Spleen (tissue), 13 donors: ENCODE data around the gene KCNC3. TPM values are rescaled to one million over a fixed set of nuclear protein-coding genes. Genes with fewer than 3 reads are reported as not detected.

Source experiments
- DNase-seq: peaks from one replicate; pipeline ENCODE4 v3.0.0-alpha.2; 2020
- H3K27ac ChIP-seq, 8 donors: fragments of 200-600 bp; sonication (generic) in 7 of 8; 1 replicate in 4 of 8; 2 replicates in 4 of 8; pipeline versions ENCODE4 v1.5.0 to v1.8.0; 2016 to 2021; ENCODE audit warnings: inconsistent platforms in 4 of 8, mild to moderate bottlenecking in 4 of 8, moderate library complexity in 1 of 8
- H3K27me3 ChIP-seq, 7 donors: fragments of 200-600 bp; sonication (generic) in 6 of 7; replicated peaks in 1 of 7; 1 replicate in 4 of 7; 2 replicates in 3 of 7; pipeline versions ENCODE4 v1.5.0 to v1.8.0; 2016 to 2021; ENCODE audit warnings: inconsistent platforms in 3 of 7, mild to moderate bottlenecking in 1 of 7
- H3K36me3 ChIP-seq, 6 donors: fragments of 200-600 bp; sonication (generic) in 5 of 6; 1 replicate in 4 of 6; 2 replicates in 2 of 6; pipeline versions ENCODE4 v1.5.0 to v1.8.0; 2016 to 2021; ENCODE audit warnings: inconsistent platforms in 2 of 6
- H3K4me1 ChIP-seq, 6 donors: fragments of 200-600 bp; sonication (generic) in 5 of 6; 1 replicate in 3 of 6; 2 replicates in 3 of 6; pipeline versions ENCODE4 v1.5.0 to v1.8.0; 2016 to 2021; ENCODE audit warnings: inconsistent platforms in 3 of 6
- H3K4me3 ChIP-seq, 8 donors: fragments of 200-600 bp; sonication (generic) in 7 of 8; 1 replicate in 4 of 8; 2 replicates in 4 of 8; pipeline versions ENCODE4 v1.5.0 to v1.8.0; 2016 to 2021; ENCODE audit warnings: inconsistent platforms in 4 of 8, mild to moderate bottlenecking in 4 of 8, moderate library complexity in 2 of 8
- H3K9me3 ChIP-seq, 8 donors: fragments of 200-600 bp; sonication (generic) in 7 of 8; 1 replicate in 4 of 8; 2 replicates in 4 of 8; pipeline versions ENCODE4 v1.5.0 to v1.8.0; 2016 to 2021; ENCODE audit warnings: inconsistent platforms in 4 of 8
- CTCF ChIP-seq, 11 experiments: fragments of 200-600 bp in 7 of 11; fragments of 450-650 bp in 4 of 11; sonication (generic) in 4 of 11; IDR thresholded peaks in 8 of 11; conservative IDR thresholded peaks in 3 of 11; 1 replicate in 7 of 11; 2 replicates in 4 of 11; pipeline versions ENCODE4 v1.4.0 to v1.8.0; 2016 to 2021; ENCODE audit warnings: antibody characterized with exemption in 11 of 11, inconsistent platforms in 4 of 11, mild to moderate bottlenecking in 1 of 11
- POLR2A ChIP-seq, 3 donors: fragments of 450-650 bp; IDR thresholded peaks; one replicate each; pipeline ENCODE4 v1.5.1; 2017; ENCODE audit warnings: antibody characterized with exemption in 3 of 3, mild to moderate bottlenecking in 1 of 3
- POLR2AphosphoS5 ChIP-seq, 3 donors: sonication (generic); formaldehyde crosslinking; IDR thresholded peaks; one replicate each; pipeline ENCODE4 v1.5.1; 2017; ENCODE audit warnings: antibody characterized with exemption in 3 of 3
- WGBS, 5 donors: extraction: QIAGEN DNeasy Blood & Tissue Kit in 3 of 5; methylation state at CpG; one replicate each; pipeline versions ENCODE4 v1.1.5 to v1.1.7; 2013 to 2018; 5-methylcytosine and 5-hydroxymethylcytosine counted together
- intact Hi-C: fragments of 100-400 bp; cut with DNase I; formaldehyde crosslinking; loops from one replicate; pipeline ENCODE4 v1.15.0; 2023; ENCODE audit warnings: low total_unique reads
- long read RNA-seq, 2 donors: transcript quantifications; one replicate each; lab custom pipeline, GENCODE V29; 2026
- polyA plus RNA-seq, 3 donors: library from polyadenylated mRNA; stranded (reverse); fragments of 200-250 nt; gene quantifications; one replicate each; pipeline ENCODE4 v1.2.1, GENCODE V29; 2013
- total RNA-seq, 7 donors: library from RNA; depleted of rRNA in 3 of 7; stranded (reverse); fragments of >200 nt in 3 of 7; fragmentation: NEBNext Ultra II Directional in 4 of 7; extraction: Animal tissue kit (Norgen Biotek cat#: 25700) in 4 of 7; gene quantifications; one replicate each; pipeline versions ENCODE4 v1.1.0 to v1.2.1, GENCODE V29; 2016 to 2021
- donor health status: healthy with polysubstance abuse.
- donor health status: DM: no; HTN: no; CAD: no; lungs with moderate emphysema.
- donor health status: DM: no; HTN: no; CAD: no.
- donor health status: Bipolar disorder and iron deficiency.
- donor health status: healthy.
- donor health status: DM: no; HTN: no; CAD: no.
- donor health status: DM: yes; HTN: yes; CAD: no.

Gene KCNC3
- 10 to 100 TPM in 2 of 7 donors, 1 to 10 TPM in 5; 2.6 to 20.8 (median 7.1) TPM for total RNA-seq
- 1 to 10 TPM in 1 of 3 donors, under 1 TPM in 2; 0.72 to 2.6 (median 0.74) TPM for polyA plus RNA-seq
- long read RNA-seq, donor 1, result 0 reads
- long read RNA-seq, donor 2, result 0 reads

DNA sequence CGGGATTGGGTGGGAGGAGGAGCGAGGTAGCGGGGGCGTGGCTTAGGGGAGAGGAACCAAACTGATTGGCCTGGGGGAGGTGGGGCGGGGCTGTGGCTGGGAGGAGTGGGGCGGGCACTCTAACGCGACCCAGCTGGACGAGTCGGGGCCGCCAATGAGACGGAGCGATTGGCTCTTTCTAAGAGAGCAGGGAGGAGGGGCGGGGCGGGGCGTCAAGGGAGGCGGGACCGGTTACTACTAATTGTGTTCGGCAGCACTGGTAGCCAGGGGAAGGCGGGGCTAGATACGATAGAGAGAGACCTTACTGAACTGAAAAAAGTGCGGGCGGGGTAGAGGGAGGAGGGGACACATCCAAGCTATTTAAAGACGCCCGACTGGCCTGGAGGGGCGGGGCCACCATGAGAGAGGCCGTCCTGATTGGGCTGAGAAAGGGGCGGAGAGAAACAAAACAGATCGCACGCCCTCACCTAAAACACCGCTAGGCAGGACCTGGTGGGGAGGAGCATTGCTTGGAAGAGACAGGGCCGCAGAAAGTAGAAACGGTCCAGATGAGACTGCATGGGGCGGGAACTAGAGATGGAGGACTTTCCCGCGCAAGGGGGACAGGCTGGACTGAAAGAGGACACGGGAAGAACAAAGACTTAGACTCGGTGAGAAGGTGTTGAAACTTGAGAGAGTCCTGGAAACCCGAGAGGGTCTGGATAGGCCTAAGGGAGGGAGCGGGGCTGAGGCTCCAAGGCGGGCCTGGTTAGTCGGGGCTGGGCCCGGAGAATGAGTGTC lies at the start of gene KCNC3:
TSS of gene KCNC3 (minus strand) at position 232 of the 780 bp plus-strand sequence. CDS start 295 bp downstream, outside the sequence.
- Histone ChIP-seq H3K9me3 (peaks cover 0 to 29% (median 0%) of the 10 kb centered on the region in 8 donors), H3K27me3 (peaks cover 0 to 93% (median 60%) of the 10 kb centered on the region in 7 donors), H3K36me3 (peaks cover 0 to 2% (median 0%) of the 10 kb centered on the region in 6 donors), H3K4me3 (peak within 1 kb of the TSS in 7 of 8 donors; percentile 23 to 75 (median 32)), H3K4me1 (peaks cover 6 to 87% (median 65%) of the 10 kb centered on the region in 6 donors), H3K27ac (peak within 1 kb of the TSS in 6 of 8 donors; percentile 43 to 87 (median 69))
- DNase-seq, result peak; percentile 97
- intact Hi-C loops, result no loop called here
- 2 to 3% (median 3%) methylated on average over 42 to 43 of the region's 43 CpGs for WGBS, 5 donors
- TF ChIP-seq CTCF (IDR thresholded peaks at IDR 0.05 in 8 of 11, conservative IDR thresholded peaks at IDR 0.05 in 3 of 11) (peak in 4 of 11 experiments; percentile 7 to 30 (median 18)), POLR2A (IDR thresholded peaks at IDR 0.05) (peak in 1 of 3 donors; percentile 56), POLR2AphosphoS5 (IDR thresholded peaks at IDR 0.05) (peak; percentile 18 to 79 (median 78))

- WGBS, 5 donors, result 90 to 98% (median 95%) methylated on average over 2 to 10 of the region's 10 CpGs
- Histone ChIP-seq H3K27ac (no peak overlapping the region), H3K36me3 (peaks cover 3 to 60% (median 58%) of the 10 kb centered on the region in 6 donors), H3K4me1 (peaks cover 0 to 67% (median 34%) of the 10 kb centered on the region in 6 donors), H3K27me3 (no peaks in the 10 kb centered on the region), H3K4me3 (no peak overlapping the region), H3K9me3 (no peaks in the 10 kb centered on the region)
- DNase-seq, result peak; percentile 72
- TF ChIP-seq POLR2A (IDR thresholded peaks at IDR 0.05), result no peak
- peak in 1 of 3 donors; percentile 62 for TF ChIP-seq POLR2AphosphoS5 (IDR thresholded peaks at IDR 0.05)
- intact Hi-C loops, result no loop called here
Measured at GRCh38 chr19:50378863-50379236, 49.7 kb upstream of the KCNC3 start.

- Histone ChIP-seq H3K27ac (no peak overlapping the region), H3K9me3 (no peaks in the 10 kb centered on the region), H3K27me3 (no peaks in the 10 kb centered on the region), H3K4me3 (no peak overlapping the region), H3K4me1 (peaks cover 0 to 62% (median 29%) of the 10 kb centered on the region in 6 donors), H3K36me3 (peaks cover 3 to 60% (median 58%) of the 10 kb centered on the region in 6 donors)
- DNase-seq, result peak; percentile 83
- WGBS, 5 donors, result 93 to 97% (median 95%) methylated on average over 30 to 36 of the region's 36 CpGs
- TF ChIP-seq POLR2AphosphoS5 (IDR thresholded peaks at IDR 0.05) (peak in 1 of 3 donors; percentile 37), CTCF (IDR thresholded peaks at IDR 0.05 in 8 of 11, conservative IDR thresholded peaks at IDR 0.05 in 3 of 11) (no peak), POLR2A (IDR thresholded peaks at IDR 0.05) (no peak)
- intact Hi-C loops, result no loop called here
Measured at GRCh38 chr19:50378169-50378862, 49.1 kb upstream of the KCNC3 start.

DNA sequence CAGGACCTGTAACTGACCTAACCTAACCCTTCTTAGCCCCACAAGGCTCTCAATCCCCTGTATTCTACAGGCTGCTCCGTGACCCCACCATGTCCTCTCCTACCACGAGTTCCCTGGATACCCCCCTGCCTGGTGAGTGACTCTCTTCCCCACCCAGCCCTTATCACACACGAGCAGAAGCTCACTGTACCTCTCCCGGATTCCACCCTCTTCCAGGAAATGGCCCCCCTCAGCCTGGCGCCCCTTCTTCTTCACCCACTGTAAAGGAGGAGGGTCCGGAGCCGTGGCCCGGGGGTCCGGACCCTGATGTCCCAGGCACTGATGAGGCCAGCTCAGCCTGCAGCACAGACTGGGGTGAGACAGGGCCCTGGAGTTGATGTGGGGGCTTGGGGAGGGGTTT lies 48.3 kb upstream of the KCNC3 start:
- 66 to 80% (median 74%) methylated on average over 9 of the region's 9 CpGs for WGBS, 5 donors
- TF ChIP-seq POLR2AphosphoS5 (IDR thresholded peaks at IDR 0.05), result no peak
- TF ChIP-seq POLR2A (IDR thresholded peaks at IDR 0.05), result no peak
- TF ChIP-seq CTCF (IDR thresholded peaks at IDR 0.05 in 8 of 11, conservative IDR thresholded peaks at IDR 0.05 in 3 of 11), result no peak
- peak overlapping the region in 3 of 8 donors; percentile 4 to 84 (median 71) for H3K4me3 ChIP-seq
- peaks cover 3 to 54% (median 53%) of the 10 kb centered on the region in 6 donors for H3K36me3 ChIP-seq
- H3K27me3 ChIP-seq, result no peaks in the 10 kb centered on the region
- peak overlapping the region in 4 of 8 donors; percentile 99 to 100 (median 99) for H3K27ac ChIP-seq
- H3K9me3 ChIP-seq, result no peaks in the 10 kb centered on the region
- peaks cover 0 to 57% (median 29%) of the 10 kb centered on the region in 6 donors for H3K4me1 ChIP-seq
- intact Hi-C loops, result no loop called here
- peak; percentile 81 for DNase-seq
